ENCODE results near the gene TBKBP1. TPM values are rescaled to one million over a fixed set of nuclear protein-coding genes. Genes with fewer than 3 reads are reported as not detected.

The TBKBP1 gene
- total and polyA plus RNA-seq, 9 of the 15 experiments (the other 6 are each of a cell fraction or from before 2014, with no cell fraction given), result 0.03 to 15.6 (median 6.8) TPM

DNA sequence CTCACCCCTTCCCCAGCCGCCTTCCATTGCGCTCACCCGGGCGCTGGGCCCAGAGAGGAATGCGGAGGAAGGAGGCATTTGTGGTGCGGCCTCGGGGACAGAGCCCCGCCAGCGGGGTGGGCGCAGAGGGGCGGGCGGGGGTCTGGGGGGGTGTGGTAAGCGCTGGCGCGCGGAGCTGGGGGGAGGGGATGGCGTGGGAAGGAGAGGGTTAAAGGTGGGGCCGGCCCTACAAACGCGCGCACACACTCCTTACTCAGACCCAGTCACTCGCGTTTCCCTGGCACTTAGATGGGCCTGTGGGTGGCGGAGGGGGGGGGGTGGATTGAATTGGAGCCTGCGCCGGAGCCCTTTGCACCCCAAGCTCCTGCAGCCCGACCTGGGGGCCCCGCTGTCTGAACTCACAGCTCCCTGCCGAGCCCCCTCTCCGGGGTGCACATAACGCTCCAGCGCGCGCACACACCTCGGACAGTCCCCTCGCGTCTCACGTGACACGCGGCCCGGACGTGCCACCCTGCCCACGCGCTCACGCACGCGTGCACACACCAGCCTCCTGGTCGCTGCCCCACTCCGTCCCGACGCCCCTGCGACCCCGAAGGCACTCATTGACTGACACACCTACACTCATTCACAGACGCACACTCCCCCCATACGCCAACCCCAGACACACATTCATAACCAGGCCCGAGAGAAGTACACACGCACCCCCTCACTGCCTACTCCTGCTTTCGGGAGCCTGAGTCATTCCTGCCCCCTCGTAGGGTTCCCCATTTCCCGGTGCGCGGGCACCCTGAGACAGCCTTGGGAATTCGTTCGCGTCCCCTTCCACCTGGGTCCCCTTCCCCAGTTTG lies 844 bp downstream of the TBKBP1 start (continued):
- TF ChIP-seq, protein P1, sequence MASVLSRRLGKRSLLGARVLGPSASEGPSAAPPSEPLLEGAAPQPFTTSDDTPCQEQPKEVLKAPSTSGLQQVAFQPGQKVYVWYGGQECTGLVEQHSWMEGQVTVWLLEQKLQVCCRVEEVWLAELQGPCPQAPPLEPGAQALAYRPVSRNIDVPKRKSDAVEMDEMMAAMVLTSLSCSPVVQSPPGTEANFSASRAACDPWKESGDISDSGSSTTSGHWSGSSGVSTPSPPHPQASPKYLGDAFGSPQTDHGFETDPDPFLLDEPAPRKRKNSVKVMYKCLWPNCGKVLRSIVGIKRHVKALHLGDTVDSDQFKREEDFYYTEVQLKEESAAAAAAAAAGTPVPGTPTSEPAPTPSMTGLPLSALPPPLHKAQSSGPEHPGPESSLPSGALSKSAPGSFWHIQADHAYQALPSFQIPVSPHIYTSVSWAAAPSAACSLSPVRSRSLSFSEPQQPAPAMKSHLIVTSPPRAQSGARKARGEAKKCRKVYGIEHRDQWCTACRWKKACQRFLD (CRISPR knock-in tag; IDR thresholded peaks at IDR 0.05), result peak; percentile 59; the same call in 1 of the 2 replicates
- TF ChIP-seq HMGN3 (IDR thresholded peaks at IDR 0.05; ENCODE audit: borderline replicate concordance, extremely low read depth, insufficient read length, low read depth, low read length) (no peak), ETV5 (CRISPR knock-in tag; IDR thresholded peaks at IDR 0.05; ENCODE audit: low read depth) (peak; percentile 18; the same call in 1 of the 2 replicates), FOXK1 (CRISPR knock-in tag; IDR thresholded peaks at IDR 0.05; ENCODE audit: borderline replicate concordance) (0 out of 2 replicates have a peak, but pooled peaks have one; percentile 40), CXXC5 (CRISPR knock-in tag; IDR thresholded peaks at IDR 0.05) (peak; percentile 47), FOXK2 (conservative IDR thresholded peaks at IDR 0.05 in 1 of 2, IDR thresholded peaks at IDR 0.05 in 1 of 2; ENCODE audit: low read depth in 2 of 2) (peak in 1 of 2 experiments; percentile 28; a peak in 1 of 4 replicates), HDAC1 (IDR thresholded peaks at IDR 0.05) (peak in 1 of 2 experiments; percentile 71; a peak in 2 of 4 replicates), ZNF175 (CRISPR knock-in tag; IDR thresholded peaks at IDR 0.05; ENCODE audit: low read depth) (no peak), KDM5B (IDR thresholded peaks at IDR 0.05; ENCODE audit: insufficient replicate concordance, low read depth, low read length) (peak; percentile 47), ZNF232 (CRISPR knock-in tag; IDR thresholded peaks at IDR 0.05) (0 out of 2 replicates have a peak, but pooled peaks have one; percentile 13), L3MBTL2 (IDR thresholded peaks at IDR 0.05) (peak; percentile 34; the same call in 1 of the 2 replicates)
- TF ChIP-seq, protein P2, sequence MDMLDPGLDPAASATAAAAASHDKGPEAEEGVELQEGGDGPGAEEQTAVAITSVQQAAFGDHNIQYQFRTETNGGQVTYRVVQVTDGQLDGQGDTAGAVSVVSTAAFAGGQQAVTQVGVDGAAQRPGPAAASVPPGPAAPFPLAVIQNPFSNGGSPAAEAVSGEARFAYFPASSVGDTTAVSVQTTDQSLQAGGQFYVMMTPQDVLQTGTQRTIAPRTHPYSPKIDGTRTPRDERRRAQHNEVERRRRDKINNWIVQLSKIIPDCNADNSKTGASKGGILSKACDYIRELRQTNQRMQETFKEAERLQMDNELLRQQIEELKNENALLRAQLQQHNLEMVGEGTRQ (CRISPR knock-in tag; IDR thresholded peaks at IDR 0.05), result peak; percentile 64
- TF ChIP-seq, protein P3, sequence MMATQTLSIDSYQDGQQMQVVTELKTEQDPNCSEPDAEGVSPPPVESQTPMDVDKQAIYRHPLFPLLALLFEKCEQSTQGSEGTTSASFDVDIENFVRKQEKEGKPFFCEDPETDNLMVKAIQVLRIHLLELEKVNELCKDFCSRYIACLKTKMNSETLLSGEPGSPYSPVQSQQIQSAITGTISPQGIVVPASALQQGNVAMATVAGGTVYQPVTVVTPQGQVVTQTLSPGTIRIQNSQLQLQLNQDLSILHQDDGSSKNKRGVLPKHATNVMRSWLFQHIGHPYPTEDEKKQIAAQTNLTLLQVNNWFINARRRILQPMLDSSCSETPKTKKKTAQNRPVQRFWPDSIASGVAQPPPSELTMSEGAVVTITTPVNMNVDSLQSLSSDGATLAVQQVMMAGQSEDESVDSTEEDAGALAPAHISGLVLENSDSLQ (IDR thresholded peaks at IDR 0.05), result 0 out of 2 replicates have a peak, but pooled peaks have one; percentile 5
- TF ChIP-seq, protein P4, sequence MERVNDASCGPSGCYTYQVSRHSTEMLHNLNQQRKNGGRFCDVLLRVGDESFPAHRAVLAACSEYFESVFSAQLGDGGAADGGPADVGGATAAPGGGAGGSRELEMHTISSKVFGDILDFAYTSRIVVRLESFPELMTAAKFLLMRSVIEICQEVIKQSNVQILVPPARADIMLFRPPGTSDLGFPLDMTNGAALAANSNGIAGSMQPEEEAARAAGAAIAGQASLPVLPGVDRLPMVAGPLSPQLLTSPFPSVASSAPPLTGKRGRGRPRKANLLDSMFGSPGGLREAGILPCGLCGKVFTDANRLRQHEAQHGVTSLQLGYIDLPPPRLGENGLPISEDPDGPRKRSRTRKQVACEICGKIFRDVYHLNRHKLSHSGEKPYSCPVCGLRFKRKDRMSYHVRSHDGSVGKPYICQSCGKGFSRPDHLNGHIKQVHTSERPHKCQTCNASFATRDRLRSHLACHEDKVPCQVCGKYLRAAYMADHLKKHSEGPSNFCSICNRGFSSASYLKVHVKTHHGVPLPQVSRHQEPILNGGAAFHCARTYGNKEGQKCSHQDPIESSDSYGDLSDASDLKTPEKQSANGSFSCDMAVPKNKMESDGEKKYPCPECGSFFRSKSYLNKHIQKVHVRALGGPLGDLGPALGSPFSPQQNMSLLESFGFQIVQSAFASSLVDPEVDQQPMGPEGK (CRISPR knock-in tag; IDR thresholded peaks at IDR 0.05; ENCODE audit: borderline replicate concordance), result no peak
- TF ChIP-seq, protein P5, sequence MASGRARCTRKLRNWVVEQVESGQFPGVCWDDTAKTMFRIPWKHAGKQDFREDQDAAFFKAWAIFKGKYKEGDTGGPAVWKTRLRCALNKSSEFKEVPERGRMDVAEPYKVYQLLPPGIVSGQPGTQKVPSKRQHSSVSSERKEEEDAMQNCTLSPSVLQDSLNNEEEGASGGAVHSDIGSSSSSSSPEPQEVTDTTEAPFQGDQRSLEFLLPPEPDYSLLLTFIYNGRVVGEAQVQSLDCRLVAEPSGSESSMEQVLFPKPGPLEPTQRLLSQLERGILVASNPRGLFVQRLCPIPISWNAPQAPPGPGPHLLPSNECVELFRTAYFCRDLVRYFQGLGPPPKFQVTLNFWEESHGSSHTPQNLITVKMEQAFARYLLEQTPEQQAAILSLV (tag; IDR thresholded peaks at IDR 0.05), result no peak
